Trophoblast cell (in vitro differentiated cells and primary cell): ENCODE data around the gene CCDC85C.
A peak's percentile ranks its signal among the peaks of the same experiment; 100 is the strongest.

ENCODE experiments used
- DNase-seq, 2 donors: peaks; one replicate each; pipeline ENCODE4 v3.0.0-alpha.2; 2016
- H2AFZ ChIP-seq: 2 replicates; pipeline ENCODE4 v1.6.1; 2013; ENCODE audit warnings: low read length, moderate library complexity, mild to moderate bottlenecking; ENCODE audit not compliant: insufficient read depth, poor library complexity
- H2AK5ac ChIP-seq: 2 replicates; pipeline ENCODE4 v1.6.1; 2013; ENCODE audit warnings: mild to moderate bottlenecking, low read length
- H2BK120ac ChIP-seq: 2 replicates; pipeline ENCODE4 v1.6.1; 2013; ENCODE audit warnings: low read length, mild to moderate bottlenecking, moderate library complexity; ENCODE audit not compliant: insufficient read depth, poor library complexity
- H2BK12ac ChIP-seq: 2 replicates; pipeline ENCODE4 v1.6.1; 2013; ENCODE audit warnings: mild to moderate bottlenecking, low read length, moderate library complexity
- H2BK5ac ChIP-seq: 2 replicates; pipeline ENCODE4 v1.6.1; 2013; ENCODE audit warnings: low read length, low read depth, moderate library complexity, mild to moderate bottlenecking; ENCODE audit not compliant: poor library complexity
- H3K14ac ChIP-seq: 2 replicates; pipeline ENCODE4 v1.6.1; 2013; ENCODE audit warnings: mild to moderate bottlenecking, low read length
- H3K18ac ChIP-seq: 2 replicates; pipeline ENCODE4 v1.6.1; 2013; ENCODE audit warnings: mild to moderate bottlenecking, low read length
- H3K23ac ChIP-seq: 2 replicates; pipeline ENCODE4 v1.6.1; 2013; ENCODE audit warnings: low read length
- H3K27ac ChIP-seq: 2 replicates; pipeline ENCODE4 v1.5.1; 2013; ENCODE audit warnings: low read depth, mild to moderate bottlenecking, inconsistent platforms, low read length, moderate library complexity
- H3K27me3 ChIP-seq: 2 replicates; pipeline ENCODE4 v1.6.1; 2013; ENCODE audit warnings: inconsistent platforms, mild to moderate bottlenecking, low read length, moderate library complexity; ENCODE audit not compliant: insufficient read depth
- H3K36me3 ChIP-seq, 2 experiments: 1 replicate in 1 of 2; 2 replicates in 1 of 2; pipeline ENCODE4 v1.6.1; 2013; ENCODE audit warnings: low read length in 2 of 2, mild to moderate bottlenecking in 2 of 2, moderate library complexity in 1 of 2; ENCODE audit not compliant: insufficient read depth in 2 of 2, control insufficient read depth in 1 of 2
- H3K4ac ChIP-seq: 2 replicates; pipeline ENCODE4 v1.6.1; 2013; ENCODE audit warnings: low read depth, mild to moderate bottlenecking, low read length, moderate library complexity
- H3K4me1 ChIP-seq, 2 experiments: 1 replicate in 1 of 2; 2 replicates in 1 of 2; pipeline ENCODE4 v1.6.1; 2013; ENCODE audit warnings: low read length in 2 of 2, mild to moderate bottlenecking in 2 of 2, moderate library complexity in 1 of 2; ENCODE audit not compliant: insufficient read depth in 2 of 2, control insufficient read depth in 1 of 2
- H3K4me2 ChIP-seq: 2 replicates; pipeline ENCODE4 v1.6.1; 2013; ENCODE audit warnings: inconsistent platforms, mild to moderate bottlenecking, low read length, moderate library complexity
- H3K4me3 ChIP-seq: 2 replicates; pipeline ENCODE4 v1.5.1; 2013; ENCODE audit warnings: mild to moderate bottlenecking, low read depth, low read length, inconsistent platforms
- H3K79me1 ChIP-seq: one replicate; pipeline ENCODE4 v1.6.1; 2013; ENCODE audit warnings: low read length
- H3K79me2 ChIP-seq: 2 replicates; pipeline ENCODE4 v1.6.1; 2013; ENCODE audit warnings: low read length, mild to moderate bottlenecking; ENCODE audit not compliant: control insufficient read depth, insufficient read depth, poor library complexity
- H3K9ac ChIP-seq: 2 replicates; pipeline ENCODE4 v1.6.1; 2013; ENCODE audit warnings: mild to moderate bottlenecking, low read length
- H3K9me3 ChIP-seq: 2 replicates; pipeline ENCODE4 v1.6.1; 2013; ENCODE audit warnings: low read depth, mild to moderate bottlenecking, control low read depth, inconsistent platforms, low read length; ENCODE audit not compliant: insufficient read depth
- H4K12ac ChIP-seq: 2 replicates; pipeline ENCODE4 v1.6.1; 2013; ENCODE audit warnings: low read depth, mild to moderate bottlenecking, low read length, moderate library complexity
- H4K8ac ChIP-seq: 2 replicates; pipeline ENCODE4 v1.6.1; 2013; ENCODE audit warnings: low read depth, mild to moderate bottlenecking, low read length, moderate library complexity
- H4K91ac ChIP-seq: one replicate; pipeline ENCODE4 v1.6.1; 2013; ENCODE audit warnings: low read depth, mild to moderate bottlenecking, low read length, moderate library complexity
- WGBS: extraction: QIAGEN DNeasy Blood & Tissue Kit; methylation state at CpG from one replicate; pipeline ENCODE4 v1.1.7; 2013; ENCODE audit warnings: missing lambda C conversion rate; ENCODE audit not compliant: insufficient read length, insufficient coverage; ENCODE audit errors: extremely low coverage; 5-methylcytosine and 5-hydroxymethylcytosine counted together

Gene CCDC85C

GRCh38 chr14:99535448-99535847, 68.6 kb downstream of the CCDC85C start:
- no peaks in the 10 kb centered on the region for H3K9me3 ChIP-seq
- no peak overlapping the region for H4K8ac ChIP-seq
- H2AK5ac ChIP-seq: no peak overlapping the region
- peak overlapping the region; percentile 41 for H3K18ac ChIP-seq
- no peak overlapping the region for H2AFZ ChIP-seq
- no peak overlapping the region for H4K12ac ChIP-seq
- peaks cover 27 to 28% of the 10 kb centered on the region in 2 experiments for H3K4me1 ChIP-seq
- H3K27me3 ChIP-seq: no peaks in the 10 kb centered on the region
- no peak overlapping the region for H3K4ac ChIP-seq
- H3K23ac ChIP-seq: no peak overlapping the region
- no peak overlapping the region for H2BK5ac ChIP-seq
- H3K14ac ChIP-seq: no peak overlapping the region
- no peak overlapping the region for H3K4me2 ChIP-seq
- peaks cover 0 to 4% of the 10 kb centered on the region in 2 experiments for H3K36me3 ChIP-seq
- no peak overlapping the region for H3K27ac ChIP-seq
- H3K9ac ChIP-seq: no peak overlapping the region
- peaks cover 6% of the 10 kb centered on the region for H3K79me1 ChIP-seq
- DNase-seq: no peak
- H2BK12ac ChIP-seq: no peak overlapping the region
- no CpG with 5 or more reads among the region's 8 CpGs for WGBS
- H3K79me2 ChIP-seq: peaks cover 5% of the 10 kb centered on the region
- no peak overlapping the region for H2BK120ac ChIP-seq
- no peak overlapping the region for H3K4me3 ChIP-seq
- no peak overlapping the region for H4K91ac ChIP-seq

GRCh38 chr14:99534863-99535262, 69.1 kb downstream of the CCDC85C start:
- H3K23ac ChIP-seq: no peak overlapping the region
- peaks cover 0 to 4% of the 10 kb centered on the region in 2 experiments for H3K36me3 ChIP-seq
- H3K79me2 ChIP-seq: peaks cover 5% of the 10 kb centered on the region
- no peak overlapping the region for H4K8ac ChIP-seq
- H3K4ac ChIP-seq: no peak overlapping the region
- H3K4me3 ChIP-seq: no peak overlapping the region
- DNase-seq: no peak
- H3K4me2 ChIP-seq: no peak overlapping the region
- peaks cover 27 to 28% of the 10 kb centered on the region in 2 experiments for H3K4me1 ChIP-seq
- no peak overlapping the region for H3K18ac ChIP-seq
- H2BK12ac ChIP-seq: no peak overlapping the region
- peaks cover 6% of the 10 kb centered on the region for H3K79me1 ChIP-seq
- no peak overlapping the region for H2AFZ ChIP-seq
- no peak overlapping the region for H3K9ac ChIP-seq
- no peak overlapping the region for H3K27ac ChIP-seq
- H4K12ac ChIP-seq: no peak overlapping the region
- no peaks in the 10 kb centered on the region for H3K9me3 ChIP-seq
- no peaks in the 10 kb centered on the region for H3K27me3 ChIP-seq
- WGBS: no CpG with 5 or more reads among the region's 13 CpGs
- no peak overlapping the region for H3K14ac ChIP-seq
- no peak overlapping the region for H4K91ac ChIP-seq
- H2BK120ac ChIP-seq: no peak overlapping the region
- H2AK5ac ChIP-seq: no peak overlapping the region
- no peak overlapping the region for H2BK5ac ChIP-seq

- H3K27me3 ChIP-seq: no peaks in the 10 kb centered on the region
- H2BK120ac ChIP-seq: no peak overlapping the region
- H3K23ac ChIP-seq: no peak overlapping the region
- WGBS: no CpG with 5 or more reads among the region's 6 CpGs
- H2BK12ac ChIP-seq: no peak overlapping the region
- H3K79me1 ChIP-seq: peaks cover 6% of the 10 kb centered on the region
- no peak overlapping the region for H4K91ac ChIP-seq
- no peak overlapping the region for H3K4me2 ChIP-seq
- H4K8ac ChIP-seq: no peak overlapping the region
- no peak for DNase-seq
- no peak overlapping the region for H3K9ac ChIP-seq
- no peak overlapping the region for H3K27ac ChIP-seq
- H3K4me3 ChIP-seq: no peak overlapping the region
- H3K4me1 ChIP-seq: peaks cover 27 to 28% of the 10 kb centered on the region in 2 experiments
- H2BK5ac ChIP-seq: no peak overlapping the region
- H2AK5ac ChIP-seq: no peak overlapping the region
- H4K12ac ChIP-seq: no peak overlapping the region
- H3K18ac ChIP-seq: no peak overlapping the region
- no peaks in the 10 kb centered on the region for H3K9me3 ChIP-seq
- H2AFZ ChIP-seq: no peak overlapping the region
- no peak overlapping the region for H3K14ac ChIP-seq
- peaks cover 0 to 4% of the 10 kb centered on the region in 2 experiments for H3K36me3 ChIP-seq
- peaks cover 5% of the 10 kb centered on the region for H3K79me2 ChIP-seq
- H3K4ac ChIP-seq: no peak overlapping the region
These were observed 69.7 kb downstream of the CCDC85C start for GRCh38 chr14:99534333-99534732.

- no peak overlapping the region for H3K4me3 ChIP-seq
- no peak overlapping the region for H4K8ac ChIP-seq
- no peak overlapping the region for H3K14ac ChIP-seq
- H3K9me3 ChIP-seq: no peaks in the 10 kb centered on the region
- H2BK5ac ChIP-seq: no peak overlapping the region
- no peak overlapping the region for H3K18ac ChIP-seq
- H4K91ac ChIP-seq: no peak overlapping the region
- H3K4ac ChIP-seq: no peak overlapping the region
- H2BK120ac ChIP-seq: no peak overlapping the region
- H3K79me2 ChIP-seq: peaks cover 7% of the 10 kb centered on the region
- peak in 1 of 2 donors; percentile 21 for DNase-seq
- no peak overlapping the region for H2AK5ac ChIP-seq
- no peak overlapping the region for H3K23ac ChIP-seq
- H3K4me2 ChIP-seq: no peak overlapping the region
- no peak overlapping the region for H3K9ac ChIP-seq
- no peak overlapping the region for H3K27ac ChIP-seq
- H3K27me3 ChIP-seq: no peaks in the 10 kb centered on the region
- no peak overlapping the region for H2AFZ ChIP-seq
- no peak overlapping the region for H4K12ac ChIP-seq
- H3K79me1 ChIP-seq: peaks cover 6% of the 10 kb centered on the region
- no CpG with 5 or more reads among the region's 5 CpGs for WGBS
- H2BK12ac ChIP-seq: no peak overlapping the region
- peaks cover 16 to 18% of the 10 kb centered on the region in 2 experiments for H3K4me1 ChIP-seq
- peaks cover 0 to 4% of the 10 kb centered on the region in 2 experiments for H3K36me3 ChIP-seq
These were observed 71.7 kb downstream of the CCDC85C start for GRCh38 chr14:99532310-99532709.
